Activated T-cell treated with anti-CD3 and anti-CD28 coated beads, Interleukin-2, amount 50 U/mL, for 48 hours (primary cell): ENCODE data around the gene TNP1.
A peak's percentile ranks its signal among the peaks of the same experiment; 100 is the strongest.

Experiments used
- DNase-seq, 2 experiments: peaks; one replicate each; pipeline ENCODE4 v3.0.0-alpha.2; 2020

TNP1 gene

GRCh38 chr2:216859944-216860343, at the start of gene TNP1:
Gene TNP1 (minus strand): TSS chr2:216860064. CDS start chr2:216860034, 30 bp downstream.
- DNase-seq, result no peak

- no peak for DNase-seq
Measured at GRCh38 chr2:216908300-216908699, 48.4 kb upstream of the TNP1 start.

GRCh38 chr2:216905649-216906329, 45.9 kb upstream of the TNP1 start:
- no peak for DNase-seq

GRCh38 chr2:216904974-216905373, 45.1 kb upstream of the TNP1 start:
- no peak for DNase-seq

- no peak for DNase-seq
Measured at GRCh38 chr2:216904554-216904953, 44.7 kb upstream of the TNP1 start.

- DNase-seq, result no peak
Measured at GRCh38 chr2:216903470-216903869, 43.6 kb upstream of the TNP1 start.

GRCh38 chr2:216901273-216901672, 41.4 kb upstream of the TNP1 start:
- DNase-seq, result no peak

GRCh38 chr2:216900406-216900805, 40.5 kb upstream of the TNP1 start:
- DNase-seq, result no peak

- DNase-seq, result no peak
Measured at GRCh38 chr2:216897561-216898203, 37.8 kb upstream of the TNP1 start.

GRCh38 chr2:216890138-216890537, 30.3 kb upstream of the TNP1 start:
- DNase-seq, result no peak

- no peak for DNase-seq
Measured at GRCh38 chr2:216888887-216889622, 29.2 kb upstream of the TNP1 start.

GRCh38 chr2:216888081-216888480, 28.2 kb upstream of the TNP1 start:
- DNase-seq, result no peak

- DNase-seq, result no peak
Measured at GRCh38 chr2:216887138-216887537, 27.3 kb upstream of the TNP1 start.

- no peak for DNase-seq
Measured at GRCh38 chr2:216885117-216885553, 25.3 kb upstream of the TNP1 start.

- DNase-seq, result no peak
Measured at GRCh38 chr2:216884347-216884746, 24.5 kb upstream of the TNP1 start.

- DNase-seq, result no peak
Measured at GRCh38 chr2:216882876-216883275, 23.0 kb upstream of the TNP1 start.

GRCh38 chr2:216881411-216881810, 21.5 kb upstream of the TNP1 start:
- DNase-seq, result no peak

- peak in 1 of 2 experiments; percentile 22 for DNase-seq
Measured at GRCh38 chr2:216880509-216881184, 20.8 kb upstream of the TNP1 start.

- no peak for DNase-seq
Measured at GRCh38 chr2:216879727-216880508, 20.1 kb upstream of the TNP1 start.

GRCh38 chr2:216878072-216878471, 18.2 kb upstream of the TNP1 start:
- DNase-seq, result no peak

GRCh38 chr2:216877085-216877484, 17.2 kb upstream of the TNP1 start:
- DNase-seq, result no peak

GRCh38 chr2:216875862-216876261, 16.0 kb upstream of the TNP1 start:
- no peak for DNase-seq

GRCh38 chr2:216873573-216873972, 13.7 kb upstream of the TNP1 start:
- no peak for DNase-seq
